Suprapubic skin (tissue), 4 donors: ENCODE measurements around the gene LYRM4. TPM values are rescaled to one million over a fixed set of nuclear protein-coding genes. Genes with fewer than 3 reads are reported as not detected.

Source experiments
- DNase-seq, 2 donors: peaks; one replicate each; pipeline ENCODE4 v3.0.0-alpha.2; 2019; ENCODE audit warnings: low spot score in 2 of 2
- H3K27ac ChIP-seq: fragments of 200-600 bp; sonication (generic); one replicate; pipeline ENCODE4 v1.5.1; 2019
- H3K27me3 ChIP-seq: fragments of 200-600 bp; sonication (generic); one replicate; pipeline ENCODE4 v1.5.1; 2019
- H3K36me3 ChIP-seq: fragments of 200-600 bp; sonication (generic); one replicate; pipeline ENCODE4 v1.5.1; 2019
- H3K4me1 ChIP-seq: fragments of 200-600 bp; sonication (generic); one replicate; pipeline ENCODE4 v1.5.1; 2019
- H3K4me3 ChIP-seq: fragments of 200-600 bp; sonication (generic); one replicate; pipeline ENCODE4 v1.5.1; 2019; ENCODE audit warnings: mild to moderate bottlenecking
- H3K9me3 ChIP-seq: fragments of 200-600 bp; sonication (generic); one replicate; pipeline ENCODE4 v1.5.1; 2019
- EP300 ChIP-seq: sonication (generic); formaldehyde crosslinking; IDR thresholded peaks from one replicate; pipeline ENCODE4 v1.6.1; 2017; ENCODE audit warnings: antibody characterized with exemption
- POLR2A ChIP-seq, 2 donors: fragments of 450-650 bp; IDR thresholded peaks; one replicate each; pipeline ENCODE4 v1.6.1; 2017; ENCODE audit warnings: antibody characterized with exemption in 2 of 2, mild to moderate bottlenecking in 2 of 2, moderate library complexity in 2 of 2
- POLR2AphosphoS5 ChIP-seq, 3 donors: sonication (generic); formaldehyde crosslinking; IDR thresholded peaks; one replicate each; pipeline ENCODE4 v1.6.1; 2017; ENCODE audit warnings: antibody characterized with exemption in 3 of 3
- WGBS: methylation state at CpG from one replicate; pipeline ENCODE4 v1.1.5; 2018; 5-methylcytosine and 5-hydroxymethylcytosine counted together
- total RNA-seq, 4 donors: library from RNA; depleted of rRNA; stranded (reverse); fragments of >200 nt; gene quantifications; one replicate each; pipeline ENCODE4 v1.1.0, GENCODE V29; 2016
- TF ChIP-seq, protein P1 (sequence below), 2 donors: fragments of 200-600 bp in 1 of 2; fragments of 450-650 bp in 1 of 2; sonication (generic) in 1 of 2; IDR thresholded peaks; one replicate each; pipeline ENCODE4 v1.5.1; 2016 to 2019; ENCODE audit warnings: antibody characterized with exemption in 2 of 2, mild to moderate bottlenecking in 1 of 2, moderate library complexity in 1 of 2

LYRM4 gene
- total RNA-seq, 4 donors from 2014 or later, result 16.1 to 37.5 (median 19.6) TPM

DNA sequence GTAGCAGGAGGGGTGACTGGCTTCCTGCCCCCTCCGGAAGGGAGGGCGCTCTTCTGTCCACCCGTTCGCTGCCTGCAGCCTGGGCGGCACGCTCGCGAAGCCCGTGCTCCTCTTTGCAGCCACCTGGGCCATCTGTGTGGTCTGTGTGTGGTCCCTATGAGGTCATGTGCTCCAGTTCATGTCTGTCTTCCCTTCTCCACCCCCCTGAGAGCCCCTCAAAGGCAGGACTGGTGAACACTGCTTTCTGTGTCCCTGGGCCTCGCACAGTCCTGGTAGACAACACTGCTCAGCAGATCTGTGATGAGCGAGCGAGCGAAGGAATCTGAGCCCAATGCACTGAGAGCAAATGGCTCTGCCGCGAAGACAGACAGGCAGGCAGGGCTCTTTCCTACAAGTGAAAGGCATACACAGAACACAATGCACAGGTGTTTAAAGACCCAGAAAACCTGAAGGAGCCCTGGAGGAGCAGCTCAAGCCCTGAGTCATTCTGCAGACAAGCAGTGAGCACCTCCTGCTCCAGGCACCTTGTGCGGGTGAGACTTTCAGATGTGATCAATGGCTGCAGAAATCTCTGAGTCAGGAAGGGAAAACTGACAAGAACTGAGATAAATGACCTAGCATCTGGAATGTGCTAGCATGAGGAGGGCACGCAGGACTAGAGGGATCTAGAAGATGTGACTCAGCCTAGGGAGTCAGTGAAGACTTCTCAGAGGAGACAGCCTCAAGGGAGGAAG lies 148.5 kb downstream of the LYRM4 start:
- Histone ChIP-seq H3K9me3 (no peaks in the 10 kb centered on the region), H3K4me1 (no peaks in the 10 kb centered on the region), H3K27me3 (no peaks in the 10 kb centered on the region), H3K27ac (no peak overlapping the region), H3K36me3 (no peaks in the 10 kb centered on the region), H3K4me3 (no peak overlapping the region)
- TF ChIP-seq POLR2A (IDR thresholded peaks at IDR 0.05), result no peak
- no peak for TF ChIP-seq POLR2AphosphoS5 (IDR thresholded peaks at IDR 0.05)
- TF ChIP-seq, protein P1, sequence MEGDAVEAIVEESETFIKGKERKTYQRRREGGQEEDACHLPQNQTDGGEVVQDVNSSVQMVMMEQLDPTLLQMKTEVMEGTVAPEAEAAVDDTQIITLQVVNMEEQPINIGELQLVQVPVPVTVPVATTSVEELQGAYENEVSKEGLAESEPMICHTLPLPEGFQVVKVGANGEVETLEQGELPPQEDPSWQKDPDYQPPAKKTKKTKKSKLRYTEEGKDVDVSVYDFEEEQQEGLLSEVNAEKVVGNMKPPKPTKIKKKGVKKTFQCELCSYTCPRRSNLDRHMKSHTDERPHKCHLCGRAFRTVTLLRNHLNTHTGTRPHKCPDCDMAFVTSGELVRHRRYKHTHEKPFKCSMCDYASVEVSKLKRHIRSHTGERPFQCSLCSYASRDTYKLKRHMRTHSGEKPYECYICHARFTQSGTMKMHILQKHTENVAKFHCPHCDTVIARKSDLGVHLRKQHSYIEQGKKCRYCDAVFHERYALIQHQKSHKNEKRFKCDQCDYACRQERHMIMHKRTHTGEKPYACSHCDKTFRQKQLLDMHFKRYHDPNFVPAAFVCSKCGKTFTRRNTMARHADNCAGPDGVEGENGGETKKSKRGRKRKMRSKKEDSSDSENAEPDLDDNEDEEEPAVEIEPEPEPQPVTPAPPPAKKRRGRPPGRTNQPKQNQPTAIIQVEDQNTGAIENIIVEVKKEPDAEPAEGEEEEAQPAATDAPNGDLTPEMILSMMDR (IDR thresholded peaks at IDR 0.05), result no peak
- no peak for TF ChIP-seq EP300
- peak in 1 of 2 donors; percentile 28 for DNase-seq
- WGBS, result 79% methylated on average over 5 of the region's 17 CpGs

DNA sequence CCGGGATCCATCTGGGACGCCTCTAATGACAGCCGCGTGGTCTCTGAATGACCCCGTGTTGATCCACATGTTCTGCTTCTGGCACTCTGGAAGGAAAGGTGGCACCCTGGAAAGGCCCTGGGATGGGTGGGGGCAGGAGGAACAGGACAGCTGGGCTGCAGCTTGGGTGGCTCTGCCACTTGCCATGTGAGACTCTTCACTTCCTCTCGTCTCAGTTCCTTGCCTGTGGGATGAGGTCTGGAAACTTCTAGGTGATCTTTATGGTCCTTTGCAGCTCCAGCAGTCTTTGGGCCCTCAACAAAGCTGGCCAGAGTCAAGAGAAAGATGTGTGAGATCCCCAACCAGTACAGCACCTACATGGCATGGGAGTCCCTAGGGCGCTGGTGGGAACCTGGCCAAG lies 149.1 kb downstream of the LYRM4 start:
- 95% methylated on average over 7 of the region's 7 CpGs for WGBS
- DNase-seq, result no peak

DNA sequence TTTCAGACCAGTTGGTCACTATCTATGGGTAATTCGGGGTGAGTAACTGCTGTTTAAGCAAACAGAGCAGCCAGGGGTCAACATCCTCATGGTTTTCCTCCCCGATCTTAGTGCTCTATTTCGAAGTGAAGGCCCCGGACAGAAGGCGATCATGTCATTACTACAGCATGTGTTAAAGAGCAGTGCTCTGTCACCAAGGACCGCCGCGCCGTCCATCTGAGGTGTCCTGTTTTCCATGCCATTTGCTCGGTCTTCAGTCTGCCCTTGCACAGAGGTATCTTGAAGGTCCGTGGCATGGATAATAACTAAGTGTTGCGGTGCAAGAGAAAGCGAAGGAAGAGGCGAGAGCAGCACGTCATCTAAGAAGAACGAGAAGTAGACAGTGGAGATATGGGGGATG lies 150.5 kb downstream of the LYRM4 start:
- Histone ChIP-seq H3K4me1 (no peaks in the 10 kb centered on the region), H3K27me3 (no peaks in the 10 kb centered on the region), H3K4me3 (no peak overlapping the region), H3K9me3 (no peaks in the 10 kb centered on the region), H3K27ac (no peak overlapping the region), H3K36me3 (no peaks in the 10 kb centered on the region)
- WGBS, result 88% methylated on average over 16 of the region's 16 CpGs
- peak in 1 of 2 donors; percentile 44 for DNase-seq
- TF ChIP-seq EP300 (no peak), POLR2AphosphoS5 (IDR thresholded peaks at IDR 0.05) (no peak), POLR2A (IDR thresholded peaks at IDR 0.05) (no peak)
- TF ChIP-seq, protein P1 (IDR thresholded peaks at IDR 0.05), result no peak

More for the DNA sequence above, 149.1 kb downstream of the LYRM4 start:
- TF ChIP-seq EP300 (no peak), POLR2AphosphoS5 (IDR thresholded peaks at IDR 0.05) (no peak), POLR2A (IDR thresholded peaks at IDR 0.05) (no peak)
- TF ChIP-seq, protein P1 (IDR thresholded peaks at IDR 0.05), result no peak
- H3K27ac ChIP-seq, result no peak overlapping the region
- H3K4me1 ChIP-seq, result no peaks in the 10 kb centered on the region
- no peaks in the 10 kb centered on the region for H3K27me3 ChIP-seq
- no peaks in the 10 kb centered on the region for H3K9me3 ChIP-seq
- H3K4me3 ChIP-seq, result no peak overlapping the region
- H3K36me3 ChIP-seq, result no peaks in the 10 kb centered on the region

DNA sequence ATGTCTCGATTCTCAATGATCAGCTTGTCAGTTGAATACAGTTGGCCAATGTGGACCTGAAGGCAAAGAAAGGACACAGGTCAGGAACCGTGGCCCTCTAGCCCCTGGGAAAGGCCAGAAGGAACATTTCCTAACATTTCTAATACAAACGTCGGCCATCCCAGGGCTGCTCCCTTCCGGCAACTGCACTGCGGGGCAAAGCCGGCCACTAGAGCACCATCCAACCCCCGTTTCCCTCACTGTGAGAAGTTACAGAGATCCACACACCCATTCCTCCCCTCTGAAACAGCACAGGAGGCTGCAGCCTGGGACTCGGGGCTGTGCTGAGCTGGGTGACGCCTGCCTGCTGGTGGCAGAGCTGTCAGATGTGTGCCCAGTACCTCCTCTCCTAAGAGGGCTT lies 151.3 kb downstream of the LYRM4 start:
- Histone ChIP-seq H3K36me3 (no peaks in the 10 kb centered on the region), H3K9me3 (no peaks in the 10 kb centered on the region), H3K27ac (no peak overlapping the region), H3K27me3 (no peaks in the 10 kb centered on the region), H3K4me1 (no peaks in the 10 kb centered on the region), H3K4me3 (no peak overlapping the region)
- TF ChIP-seq EP300, result no peak
- no peak for TF ChIP-seq POLR2A (IDR thresholded peaks at IDR 0.05)
- TF ChIP-seq, protein P1 (IDR thresholded peaks at IDR 0.05), result no peak
- no peak for TF ChIP-seq POLR2AphosphoS5 (IDR thresholded peaks at IDR 0.05)
- WGBS, result 88% methylated on average over 10 of the region's 10 CpGs
- DNase-seq, result peak in 1 of 2 donors; percentile 28

DNA sequence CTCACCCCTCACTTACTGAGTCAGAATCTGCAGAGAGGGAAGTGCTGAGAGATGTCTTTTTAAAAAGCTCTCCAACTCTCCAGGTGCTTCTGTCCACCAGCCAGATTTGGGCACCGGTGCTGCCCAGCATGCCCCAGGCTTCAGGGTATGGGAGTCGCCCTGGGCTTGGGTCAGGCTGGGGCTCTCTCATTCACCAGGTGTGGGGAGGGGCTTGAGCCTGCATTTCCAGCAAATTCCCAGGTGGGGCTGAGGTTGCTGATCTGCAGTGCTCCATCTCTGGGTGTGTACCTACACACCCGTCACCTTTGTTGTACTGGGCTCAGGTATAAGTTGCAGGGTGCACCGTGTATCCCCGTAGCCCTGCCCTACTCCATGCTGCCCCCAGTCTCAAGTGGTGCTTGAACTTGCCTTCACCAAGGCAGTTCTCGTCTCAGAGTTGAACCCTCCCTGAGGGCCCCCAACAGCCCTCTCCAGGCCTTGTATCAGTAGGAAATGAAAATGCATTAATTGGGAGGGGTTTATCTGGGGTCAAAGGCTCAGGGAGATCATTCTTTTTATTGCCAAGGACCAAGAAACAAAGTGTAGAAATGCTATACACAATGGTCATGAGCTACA lies 152.1 kb downstream of the LYRM4 start:
- no peaks in the 10 kb centered on the region for H3K9me3 ChIP-seq
- DNase-seq, result peak in 1 of 2 donors; percentile 41
- H3K4me3 ChIP-seq, result no peak overlapping the region
- H3K36me3 ChIP-seq, result no peaks in the 10 kb centered on the region
- no peaks in the 10 kb centered on the region for H3K27me3 ChIP-seq
- WGBS, result 80% methylated on average over 4 of the region's 6 CpGs
- no peak for TF ChIP-seq EP300
- no peak for TF ChIP-seq POLR2AphosphoS5 (IDR thresholded peaks at IDR 0.05)
- TF ChIP-seq, protein P1 (IDR thresholded peaks at IDR 0.05), result no peak
- TF ChIP-seq POLR2A (IDR thresholded peaks at IDR 0.05), result no peak
- H3K4me1 ChIP-seq, result no peaks in the 10 kb centered on the region
- H3K27ac ChIP-seq, result no peak overlapping the region
